Measurements from ENCODE around the gene KTN1.

The KTN1 gene

GRCh38 chr14:55665067-55665675, 85.2 kb downstream of the KTN1 start:
- intact Hi-C loops (cut with DNase I) = no loop called here
- DNase-seq = no peak

- no peak for DNase-seq
- intact Hi-C loops (cut with DNase I) = no loop called here
Observed at GRCh38 chr14:55667801-55668200, 87.8 kb downstream of the KTN1 start.

GRCh38 chr14:55671641-55672040, 91.6 kb downstream of the KTN1 start:
- intact Hi-C loops (cut with DNase I) = no loop called here
- no peak for DNase-seq

- no peak for DNase-seq
- intact Hi-C loops (cut with DNase I) = no loop called here
Observed at GRCh38 chr14:55673048-55673447, 93.0 kb downstream of the KTN1 start.

GRCh38 chr14:55681096-55681495, 101.1 kb downstream of the KTN1 start:
- intact Hi-C loops (cut with DNase I) = no loop called here
- no peak for DNase-seq

- no peak for DNase-seq
Observed at GRCh38 chr14:55684956-55685584, 105.1 kb downstream of the KTN1 start.

GRCh38 chr14:55686713-55687112, 106.7 kb downstream of the KTN1 start:
- intact Hi-C loops (cut with DNase I) = no loop called here
- DNase-seq = no peak

More at GRCh38 chr14:55684956-55685584, 105.1 kb downstream of the KTN1 start:
- intact Hi-C loops (cut with DNase I) = no loop called here

GRCh38 chr14:55688566-55688965, 108.6 kb downstream of the KTN1 start:
- DNase-seq = no peak
- intact Hi-C loops (cut with DNase I) = no loop called here

GRCh38 chr14:55689981-55690871, 110.2 kb downstream of the KTN1 start:
- intact Hi-C loops (cut with DNase I) = no loop called here
- no peak for DNase-seq

- intact Hi-C loops (cut with DNase I) = no loop called here
- no peak for DNase-seq
Observed at GRCh38 chr14:55691659-55692058, 111.7 kb downstream of the KTN1 start.

GRCh38 chr14:55693904-55694303, 113.9 kb downstream of the KTN1 start:
- intact Hi-C loops (cut with DNase I) = no loop called here
- no peak for DNase-seq

GRCh38 chr14:55697414-55697861, 117.4 kb downstream of the KTN1 start:
- intact Hi-C loops (cut with DNase I) = no loop called here
- DNase-seq = no peak

GRCh38 chr14:55698051-55698450, 118.0 kb downstream of the KTN1 start:
- intact Hi-C loops (cut with DNase I) = no loop called here
- DNase-seq = no peak

- DNase-seq = no peak
- intact Hi-C loops (cut with DNase I) = no loop called here
Observed at GRCh38 chr14:55699131-55700057, 119.4 kb downstream of the KTN1 start.

- intact Hi-C loops (cut with DNase I) = no loop called here
Observed at GRCh38 chr14:55701638-55702037, 121.6 kb downstream of the KTN1 start.

GRCh38 chr14:55702511-55702910, 122.5 kb downstream of the KTN1 start:
- intact Hi-C loops (cut with DNase I) = no loop called here
- no peak for DNase-seq

More at GRCh38 chr14:55701638-55702037, 121.6 kb downstream of the KTN1 start:
- DNase-seq = no peak

GRCh38 chr14:55704654-55705053, 124.6 kb downstream of the KTN1 start:
- intact Hi-C loops (cut with DNase I) = loop anchor here (5.0 kb wide), 1 partner anchor 718 kb away; no protein-coding TSS in a partner anchor

GRCh38 chr14:55705651-55706364, 125.8 kb downstream of the KTN1 start:
- no peak for DNase-seq
- intact Hi-C loops (cut with DNase I) = loop anchor here (5.0 kb wide), 1 partner anchor 716 kb away; no protein-coding TSS in a partner anchor

More at GRCh38 chr14:55704654-55705053, 124.6 kb downstream of the KTN1 start:
- no peak for DNase-seq

GRCh38 chr14:55706365-55706684, 126.3 kb downstream of the KTN1 start:
- DNase-seq = no peak
- intact Hi-C loops (cut with DNase I) = loop anchor here (5.0 kb wide), 1 partner anchor 716 kb away; no protein-coding TSS in a partner anchor

Data from posterior cingulate gyrus (tissue), 11 donors.